Adrenal gland (tissue), 5 donors: ENCODE results near the gene NOL9.
A peak's percentile ranks its signal among the peaks of the same experiment; 100 is the strongest.

ENCODE experiments used
- POLR2A ChIP-seq, 2 donors: fragments of 450-650 bp; IDR thresholded peaks; one replicate each; pipeline ENCODE4 v1.6.1; 2017; ENCODE audit warnings: antibody characterized with exemption in 2 of 2, mild to moderate bottlenecking in 2 of 2, moderate library complexity in 1 of 2
- TF ChIP-seq, protein P1 (sequence below), 6 experiments: fragments of 450-650 bp in 4 of 6; fragments of 200-600 bp in 2 of 6; sonication (generic) in 1 of 6; IDR thresholded peaks; 1 replicate in 5 of 6; 2 replicates in 1 of 6; pipeline versions ENCODE4 v1.5.1 to v1.8.0; 2016 to 2021; ENCODE audit warnings: antibody characterized with exemption in 6 of 6, mild to moderate bottlenecking in 2 of 6, moderate library complexity in 1 of 6
- donor health status: DM: no; HTN: no; CAD: no.

GRCh38 chr1:6489799-6490180 lies 64.5 kb downstream of the NOL9 start:
- no peak for TF ChIP-seq POLR2A (IDR thresholded peaks at IDR 0.05)
- TF ChIP-seq, protein P1, sequence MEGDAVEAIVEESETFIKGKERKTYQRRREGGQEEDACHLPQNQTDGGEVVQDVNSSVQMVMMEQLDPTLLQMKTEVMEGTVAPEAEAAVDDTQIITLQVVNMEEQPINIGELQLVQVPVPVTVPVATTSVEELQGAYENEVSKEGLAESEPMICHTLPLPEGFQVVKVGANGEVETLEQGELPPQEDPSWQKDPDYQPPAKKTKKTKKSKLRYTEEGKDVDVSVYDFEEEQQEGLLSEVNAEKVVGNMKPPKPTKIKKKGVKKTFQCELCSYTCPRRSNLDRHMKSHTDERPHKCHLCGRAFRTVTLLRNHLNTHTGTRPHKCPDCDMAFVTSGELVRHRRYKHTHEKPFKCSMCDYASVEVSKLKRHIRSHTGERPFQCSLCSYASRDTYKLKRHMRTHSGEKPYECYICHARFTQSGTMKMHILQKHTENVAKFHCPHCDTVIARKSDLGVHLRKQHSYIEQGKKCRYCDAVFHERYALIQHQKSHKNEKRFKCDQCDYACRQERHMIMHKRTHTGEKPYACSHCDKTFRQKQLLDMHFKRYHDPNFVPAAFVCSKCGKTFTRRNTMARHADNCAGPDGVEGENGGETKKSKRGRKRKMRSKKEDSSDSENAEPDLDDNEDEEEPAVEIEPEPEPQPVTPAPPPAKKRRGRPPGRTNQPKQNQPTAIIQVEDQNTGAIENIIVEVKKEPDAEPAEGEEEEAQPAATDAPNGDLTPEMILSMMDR (IDR thresholded peaks at IDR 0.05): peak; percentile 62 to 95 (median 82)
